Sigmoid colon (tissue), 7 donors: ENCODE data around the gene IRF2BPL. TPM values are rescaled to one million over a fixed set of nuclear protein-coding genes. Genes with fewer than 3 reads are reported as not detected.

Experiments
- DNase-seq: peaks from one replicate; pipeline ENCODE4 v3.0.0-alpha.2; 2019
- H3K27ac ChIP-seq, 4 donors: fragments of 200-600 bp; sonication (generic); one replicate each; pipeline ENCODE4 v1.5.1; 2016 to 2019; ENCODE audit warnings: mild to moderate bottlenecking in 1 of 4
- H3K27me3 ChIP-seq, 3 donors: fragments of 200-600 bp; sonication (generic); one replicate each; pipeline ENCODE4 v1.5.1; 2019; ENCODE audit warnings: mild to moderate bottlenecking in 1 of 3
- H3K36me3 ChIP-seq, 4 donors: fragments of 200-600 bp; sonication (generic); one replicate each; pipeline ENCODE4 v1.5.1; 2016 to 2019
- H3K4me1 ChIP-seq, 4 donors: fragments of 200-600 bp; sonication (generic); one replicate each; pipeline ENCODE4 v1.5.1; 2017 to 2019
- H3K4me3 ChIP-seq, 4 donors: fragments of 200-600 bp; sonication (generic); one replicate each; pipeline ENCODE4 v1.5.1; 2017 to 2019; ENCODE audit warnings: mild to moderate bottlenecking in 2 of 4, moderate library complexity in 1 of 4
- H3K9me3 ChIP-seq, 4 donors: fragments of 200-600 bp in 3 of 4; sonication (generic) in 3 of 4; one replicate each; pipeline versions ENCODE4 v1.5.1 to v1.6.1; 2013 to 2019
- EP300 ChIP-seq, 4 donors: sonication (generic); formaldehyde crosslinking; IDR thresholded peaks; one replicate each; pipeline ENCODE4 v1.6.1; 2017; ENCODE audit warnings: antibody characterized with exemption in 4 of 4
- POLR2A ChIP-seq, 2 donors: fragments of 450-650 bp; IDR thresholded peaks; one replicate each; pipeline ENCODE4 v1.6.1; 2016; ENCODE audit warnings: antibody characterized with exemption in 2 of 2, mild to moderate bottlenecking in 2 of 2, moderate library complexity in 2 of 2
- POLR2AphosphoS5 ChIP-seq, 4 donors: sonication (generic); formaldehyde crosslinking; IDR thresholded peaks; one replicate each; pipeline ENCODE4 v1.6.1; 2017; ENCODE audit warnings: antibody characterized with exemption in 4 of 4
- WGBS, 2 donors: extraction: QIAGEN DNeasy Blood & Tissue Kit; methylation state at CpG; one replicate each; pipeline ENCODE4 v1.1.7; 2013; 5-methylcytosine and 5-hydroxymethylcytosine counted together
- intact Hi-C: fragments of 100-400 bp; cut with DNase I; formaldehyde crosslinking; loops from one replicate; pipeline ENCODE4 v1.15.1; 2023
- polyA plus RNA-seq, 3 donors: library from polyadenylated mRNA; stranded (reverse); fragments of 200-250 nt; gene quantifications; one replicate each; pipeline ENCODE4 v1.2.3, GENCODE V29; 2013
- total RNA-seq, 4 donors: library from RNA; depleted of rRNA; stranded (reverse); fragments of >200 nt; gene quantifications; one replicate each; pipeline ENCODE4 v1.1.0, GENCODE V29; 2016
- TF ChIP-seq, protein P1 (sequence below), 4 experiments: fragments of 450-650 bp in 3 of 4; fragments of 200-600 bp in 1 of 4; IDR thresholded peaks; one replicate each; pipeline ENCODE4 v1.5.1; 2016 to 2019; ENCODE audit warnings: antibody characterized with exemption in 4 of 4, mild to moderate bottlenecking in 3 of 4, moderate library complexity in 2 of 4
- donor health status: healthy with polysubstance abuse.
- donor health status: Bipolar disorder and iron deficiency.
- donor health status: healthy.

Gene IRF2BPL
- total RNA-seq (10 to 100 TPM; 34.7 to 63.1 (median 57.9) TPM), polyA plus RNA-seq (10 to 100 TPM in 1 of 3 donors, 1 to 10 TPM in 2; 3.0 to 13.8 (median 6.6) TPM)

- peak; percentile 100 for DNase-seq
- Histone ChIP-seq H3K4me1 (peaks cover 0 to 69% (median 52%) of the 10 kb centered on the region in 4 donors), H3K4me3 (peak within 1 kb of the TSS; percentile 85 to 96 (median 91)), H3K27me3 (no peaks in the 10 kb centered on the region), H3K9me3 (no peaks in the 10 kb centered on the region), H3K27ac (peak within 1 kb of the TSS; percentile 97 to 100 (median 100)), H3K36me3 (peaks cover 0 to 14% (median 6%) of the 10 kb centered on the region in 4 donors)
- peak; percentile 94 to 99 (median 98) for TF ChIP-seq POLR2AphosphoS5 (IDR thresholded peaks at IDR 0.05)
- peak in 3 of 4 donors; percentile 71 to 94 (median 80) for TF ChIP-seq EP300 (IDR thresholded peaks at IDR 0.05)
- TF ChIP-seq, protein P1, sequence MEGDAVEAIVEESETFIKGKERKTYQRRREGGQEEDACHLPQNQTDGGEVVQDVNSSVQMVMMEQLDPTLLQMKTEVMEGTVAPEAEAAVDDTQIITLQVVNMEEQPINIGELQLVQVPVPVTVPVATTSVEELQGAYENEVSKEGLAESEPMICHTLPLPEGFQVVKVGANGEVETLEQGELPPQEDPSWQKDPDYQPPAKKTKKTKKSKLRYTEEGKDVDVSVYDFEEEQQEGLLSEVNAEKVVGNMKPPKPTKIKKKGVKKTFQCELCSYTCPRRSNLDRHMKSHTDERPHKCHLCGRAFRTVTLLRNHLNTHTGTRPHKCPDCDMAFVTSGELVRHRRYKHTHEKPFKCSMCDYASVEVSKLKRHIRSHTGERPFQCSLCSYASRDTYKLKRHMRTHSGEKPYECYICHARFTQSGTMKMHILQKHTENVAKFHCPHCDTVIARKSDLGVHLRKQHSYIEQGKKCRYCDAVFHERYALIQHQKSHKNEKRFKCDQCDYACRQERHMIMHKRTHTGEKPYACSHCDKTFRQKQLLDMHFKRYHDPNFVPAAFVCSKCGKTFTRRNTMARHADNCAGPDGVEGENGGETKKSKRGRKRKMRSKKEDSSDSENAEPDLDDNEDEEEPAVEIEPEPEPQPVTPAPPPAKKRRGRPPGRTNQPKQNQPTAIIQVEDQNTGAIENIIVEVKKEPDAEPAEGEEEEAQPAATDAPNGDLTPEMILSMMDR (IDR thresholded peaks at IDR 0.05), result no peak
- TF ChIP-seq POLR2A (IDR thresholded peaks at IDR 0.05), result peak; percentile 86 to 92
- intact Hi-C loops, result loop anchor here (1.0 to 2.0 kb wide), 2 partner anchors 70 to 110 kb away; partner anchors contain the start of gene CIPC
- 1% methylated on average over 84 of the region's 84 CpGs for WGBS, 2 donors
Measured at GRCh38 chr14:77028384-77029231, at the start of gene IRF2BPL. IRF2BPL (minus strand) TSS chr14:77028708; CDS start chr14:77027792, 916 bp downstream.

DNA sequence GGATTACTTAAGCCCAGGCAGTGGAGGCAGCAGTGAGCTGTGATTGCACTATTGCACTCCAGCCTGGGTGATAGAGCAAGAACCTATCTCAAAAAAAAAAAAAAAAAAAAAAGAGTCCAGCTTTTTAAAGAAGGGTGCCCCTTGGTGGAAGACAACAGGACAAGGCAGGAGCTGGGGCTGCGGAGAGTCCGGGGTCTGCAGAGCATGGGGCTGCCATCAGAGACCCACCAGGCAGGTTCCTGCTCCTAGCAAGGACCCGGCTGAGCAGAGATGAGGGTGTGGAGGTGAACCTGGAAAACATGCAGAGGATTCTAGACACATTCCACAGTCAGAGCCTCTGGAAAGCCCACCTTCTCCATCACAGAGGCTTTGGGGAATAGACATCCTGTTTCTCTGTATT, 48.5 kb upstream of the IRF2BPL start:
- no peak for DNase-seq
- intact Hi-C loops, result no loop called here
- peak overlapping the region; percentile 47 to 84 (median 62) for H3K27ac ChIP-seq
- H3K4me1 ChIP-seq, result peaks cover 0 to 8% (median 0%) of the 10 kb centered on the region in 4 donors
- no peak overlapping the region for H3K4me3 ChIP-seq
- H3K36me3 ChIP-seq, result no peaks in the 10 kb centered on the region
- no peaks in the 10 kb centered on the region for H3K27me3 ChIP-seq
- H3K9me3 ChIP-seq, result peaks cover 0 to 6% (median 0%) of the 10 kb centered on the region in 4 donors
- WGBS, 2 donors, result 92 to 94% methylated on average over 3 of the region's 3 CpGs
- TF ChIP-seq EP300 (IDR thresholded peaks at IDR 0.05) (no peak), POLR2AphosphoS5 (IDR thresholded peaks at IDR 0.05) (no peak)

DNA sequence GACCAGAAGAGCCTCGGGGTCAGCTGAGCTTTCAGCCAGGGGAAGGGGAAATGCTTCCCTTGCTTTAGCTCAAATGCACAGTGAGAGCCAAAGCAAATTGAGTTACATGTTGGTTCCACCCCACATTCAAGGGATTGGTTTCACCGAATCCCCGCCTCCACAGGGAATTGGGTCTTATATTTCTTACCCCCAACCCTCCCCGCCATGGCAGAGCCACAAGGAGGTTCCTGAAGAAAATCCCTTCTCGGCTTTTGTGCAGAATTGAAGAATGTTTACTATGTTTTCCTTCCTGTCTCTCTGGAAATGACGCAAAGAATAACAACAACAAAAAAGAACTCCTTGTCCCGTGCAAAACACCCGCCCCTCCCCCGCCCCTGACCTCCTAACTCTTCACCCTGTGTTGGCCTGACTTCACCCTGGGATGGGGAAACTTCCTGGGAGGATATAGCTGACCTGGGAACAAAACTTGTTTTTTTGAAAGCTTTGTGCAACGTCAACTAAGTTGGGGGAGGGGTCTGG, 47.7 kb upstream of the IRF2BPL start:
- intact Hi-C loops, result no loop called here
- H3K4me1 ChIP-seq, result peaks cover 0 to 8% (median 0%) of the 10 kb centered on the region in 4 donors
- peak; percentile 31 to 60 (median 56) for TF ChIP-seq POLR2AphosphoS5 (IDR thresholded peaks at IDR 0.05)
- TF ChIP-seq, protein P1 (IDR thresholded peaks at IDR 0.05), result no peak
- peak; percentile 21 to 86 (median 55) for TF ChIP-seq EP300 (IDR thresholded peaks at IDR 0.05)
- peak; percentile 10 to 11 for TF ChIP-seq POLR2A (IDR thresholded peaks at IDR 0.05)
- peaks cover 0 to 6% (median 0%) of the 10 kb centered on the region in 4 donors for H3K9me3 ChIP-seq
- H3K27me3 ChIP-seq, result no peaks in the 10 kb centered on the region
- peak overlapping the region in 2 of 4 donors; percentile 14 to 18 for H3K4me3 ChIP-seq
- WGBS, 2 donors, result 46 to 63% methylated on average over 10 of the region's 10 CpGs
- DNase-seq, result peak; percentile 89
- H3K36me3 ChIP-seq, result no peaks in the 10 kb centered on the region
- H3K27ac ChIP-seq, result peak overlapping the region; percentile 63 to 84 (median 72)

DNA sequence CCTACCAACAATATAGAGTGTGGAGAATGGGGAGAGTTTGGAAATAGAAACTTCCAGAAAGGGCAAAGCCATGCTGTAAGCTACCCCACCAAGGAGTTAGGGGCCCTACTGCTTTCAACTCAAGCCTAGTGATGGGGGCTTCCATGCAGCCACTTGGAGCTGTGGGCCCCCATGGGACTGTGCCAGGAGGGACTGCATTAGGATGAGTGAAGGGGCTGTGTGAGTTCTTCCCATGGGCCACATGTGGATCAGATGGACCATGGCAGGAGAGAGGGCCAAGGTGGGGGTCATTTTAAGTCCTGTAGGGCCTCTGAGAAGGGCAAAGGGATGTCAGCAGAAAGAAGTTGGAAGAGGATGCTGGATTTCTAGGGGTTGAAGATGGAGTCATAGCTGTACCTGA, 46.5 kb upstream of the IRF2BPL start:
- TF ChIP-seq POLR2AphosphoS5 (IDR thresholded peaks at IDR 0.05) (no peak), EP300 (IDR thresholded peaks at IDR 0.05) (no peak), POLR2A (IDR thresholded peaks at IDR 0.05) (no peak)
- TF ChIP-seq, protein P1 (IDR thresholded peaks at IDR 0.05), result no peak
- DNase-seq, result no peak
- no peak overlapping the region for H3K4me3 ChIP-seq
- peak overlapping the region in 3 of 4 donors; percentile 71 to 84 (median 72) for H3K27ac ChIP-seq
- intact Hi-C loops, result no loop called here
- H3K4me1 ChIP-seq, result peaks cover 0 to 15% (median 6%) of the 10 kb centered on the region in 4 donors
- H3K36me3 ChIP-seq, result no peaks in the 10 kb centered on the region
- H3K9me3 ChIP-seq, result peaks cover 0 to 2% (median 0%) of the 10 kb centered on the region in 4 donors
- no peaks in the 10 kb centered on the region for H3K27me3 ChIP-seq

GRCh38 chr14:77071938-77072388, 43.5 kb upstream of the IRF2BPL start:
- Histone ChIP-seq H3K36me3 (no peaks in the 10 kb centered on the region), H3K4me1 (peaks cover 0 to 32% (median 19%) of the 10 kb centered on the region in 4 donors), H3K27ac (no peak overlapping the region), H3K9me3 (no peaks in the 10 kb centered on the region), H3K27me3 (no peaks in the 10 kb centered on the region), H3K4me3 (no peak overlapping the region)
- DNase-seq, result no peak
- intact Hi-C loops, result loop anchor here (2.0 kb wide), 1 partner anchor 25 kb away; no protein-coding TSS in a partner anchor
- 88 to 95% methylated on average over 3 of the region's 3 CpGs for WGBS, 2 donors
- TF ChIP-seq EP300 (IDR thresholded peaks at IDR 0.05), result no peak
